Measurements from ENCODE around the gene NTN1. TPM values are rescaled to one million over a fixed set of nuclear protein-coding genes. Genes with fewer than 3 reads are reported as not detected.

The NTN1 gene
- total RNA-seq, 2 donors from 2014 or later, result 0.10 to 0.20 TPM

DNA sequence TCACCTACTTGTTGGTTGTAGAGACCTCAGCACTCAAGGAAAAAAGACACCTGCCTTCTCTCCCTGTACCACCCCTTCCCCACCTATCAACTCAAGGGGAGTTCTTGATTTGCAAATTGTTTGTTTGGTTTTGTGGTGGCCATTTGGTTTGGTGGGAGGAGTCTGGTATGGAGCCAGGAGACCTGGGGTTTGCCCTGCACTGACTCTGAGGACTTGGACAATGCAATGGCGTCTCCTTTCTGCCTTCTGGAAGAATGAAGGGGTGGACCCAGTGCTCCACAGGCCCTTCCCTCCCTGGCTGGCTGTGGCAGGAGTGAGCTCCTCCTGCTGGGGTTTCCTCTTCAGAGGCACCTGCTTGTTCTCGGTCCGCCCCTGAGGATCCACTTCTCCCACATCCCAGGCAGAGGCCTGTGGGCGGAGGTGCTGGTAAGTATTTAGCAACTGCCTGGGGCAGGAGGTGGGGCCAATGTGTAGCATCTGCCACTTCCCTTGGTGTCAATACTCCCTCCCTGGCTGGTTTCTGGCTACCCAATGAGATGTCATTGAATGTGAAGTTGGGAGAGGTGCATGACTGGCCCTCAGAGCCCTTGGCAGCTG lies 164.5 kb downstream of the NTN1 start:
- Mint-ChIP-seq H3K27ac (no peak overlapping the region), H3K4me1 (ENCODE audit: low read depth in 2 of 2) (no peaks in the 10 kb centered on the region), H3K4me3 (no peak overlapping the region), H3K9me3 (no peaks in the 10 kb centered on the region), H3K36me3 (no peaks in the 10 kb centered on the region), H3K27me3 (peaks cover 6 to 9% of the 10 kb centered on the region in 2 donors)
- DNase-seq (ENCODE audit: low spot score), result no peak
- ATAC-seq, result no peak

DNA sequence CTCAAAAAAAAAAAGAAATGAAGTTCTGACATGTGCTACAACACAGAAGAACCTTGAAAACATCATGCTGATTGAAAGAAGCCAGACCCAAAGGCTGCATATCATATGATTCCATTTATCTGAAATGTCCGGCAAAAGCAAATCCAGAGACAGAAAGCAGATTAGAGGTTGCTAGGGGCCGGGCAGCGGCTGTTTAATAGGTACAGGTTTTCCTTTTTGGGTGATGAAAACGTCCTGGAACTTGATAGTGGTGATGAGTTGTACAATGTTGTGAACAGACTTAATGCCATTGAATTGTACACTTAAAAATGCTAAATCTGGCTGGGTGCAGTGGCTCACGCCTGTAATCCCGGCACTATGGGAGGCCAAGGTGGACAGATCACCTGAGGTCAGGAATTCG lies 166.5 kb downstream of the NTN1 start:
- H3K4me3 Mint-ChIP-seq, result no peak overlapping the region
- no peak for ATAC-seq
- H3K9me3 Mint-ChIP-seq, result no peaks in the 10 kb centered on the region
- no peaks in the 10 kb centered on the region for H3K4me1 Mint-ChIP-seq (ENCODE audit: low read depth in 2 of 2)
- no peak overlapping the region for H3K27ac Mint-ChIP-seq
- H3K27me3 Mint-ChIP-seq, result peaks cover 6 to 9% of the 10 kb centered on the region in 2 donors
- DNase-seq (ENCODE audit: low spot score), result no peak
- H3K36me3 Mint-ChIP-seq, result no peaks in the 10 kb centered on the region

DNA sequence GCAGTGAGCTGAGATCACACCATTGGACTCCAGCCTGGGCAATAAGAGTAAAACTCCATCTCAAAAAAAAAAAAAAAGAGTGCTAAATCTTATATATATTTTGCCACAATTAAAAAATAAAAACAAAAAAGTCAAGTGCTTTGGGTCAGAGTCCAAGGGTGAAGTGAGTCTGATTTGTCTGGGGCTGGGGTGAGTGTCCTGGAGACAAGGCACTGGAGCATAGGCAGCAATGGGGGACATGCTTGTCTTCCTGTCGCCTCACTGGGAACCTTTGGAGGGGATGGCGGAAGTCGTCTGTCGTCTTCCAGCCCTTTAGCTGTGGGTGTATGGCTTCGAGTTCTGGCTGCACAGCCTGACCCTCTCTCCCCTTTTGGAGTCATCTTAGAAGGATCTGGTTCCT lies 167.1 kb downstream of the NTN1 start:
- Mint-ChIP-seq H3K27ac (no peak overlapping the region), H3K36me3 (no peaks in the 10 kb centered on the region), H3K4me3 (no peak overlapping the region), H3K9me3 (no peaks in the 10 kb centered on the region), H3K27me3 (peaks cover 6 to 9% of the 10 kb centered on the region in 2 donors), H3K4me1 (ENCODE audit: low read depth in 2 of 2) (no peaks in the 10 kb centered on the region)
- ATAC-seq (no peak), DNase-seq (ENCODE audit: low spot score) (no peak)

DNA sequence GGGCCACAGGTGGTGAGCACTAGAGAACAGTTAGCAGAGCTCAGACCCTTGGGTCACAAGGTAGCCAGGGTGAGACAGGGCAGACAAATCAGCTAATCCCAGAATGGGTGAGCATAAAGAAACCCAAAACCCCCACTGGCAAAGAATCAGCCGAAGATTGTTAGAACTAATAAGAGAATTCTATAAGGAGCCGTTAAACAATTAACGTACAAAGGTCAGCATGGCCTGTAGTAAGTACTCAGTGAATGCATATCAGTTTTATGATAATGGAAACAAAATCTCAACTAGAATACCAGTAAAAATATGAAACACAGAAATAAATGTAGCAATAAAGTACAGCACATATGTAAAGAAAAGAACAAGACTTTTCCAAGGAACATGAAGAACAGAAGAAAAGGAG lies 168.6 kb downstream of the NTN1 start:
- Mint-ChIP-seq H3K4me3 (no peak overlapping the region), H3K27me3 (peaks cover 6 to 9% of the 10 kb centered on the region in 2 donors), H3K36me3 (no peaks in the 10 kb centered on the region), H3K9me3 (no peaks in the 10 kb centered on the region), H3K4me1 (ENCODE audit: low read depth in 2 of 2) (no peaks in the 10 kb centered on the region), H3K27ac (no peak overlapping the region)
- DNase-seq (ENCODE audit: low spot score) (no peak), ATAC-seq (no peak)

DNA sequence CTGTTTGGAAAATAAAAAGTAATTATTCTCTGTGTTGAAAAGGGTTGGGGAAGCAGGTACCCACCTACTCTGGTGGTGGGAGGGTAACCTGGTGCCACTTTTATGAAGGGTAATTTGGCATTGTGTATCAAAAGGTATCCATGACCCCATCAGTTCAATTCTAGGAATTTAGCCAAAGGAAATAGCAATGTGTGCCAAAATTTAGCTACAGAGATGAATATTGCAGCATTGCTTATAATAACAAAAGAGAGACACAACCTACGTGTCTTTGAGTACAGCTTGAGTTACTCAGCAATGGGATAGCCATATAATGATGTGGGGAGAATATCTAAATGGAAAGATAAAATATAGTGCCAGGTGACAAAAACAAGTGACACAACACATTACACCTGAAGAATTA lies 170.7 kb downstream of the NTN1 start:
- ATAC-seq (no peak), DNase-seq (ENCODE audit: low spot score) (no peak)
- Mint-ChIP-seq H3K27ac (no peak overlapping the region), H3K36me3 (no peaks in the 10 kb centered on the region), H3K9me3 (no peaks in the 10 kb centered on the region), H3K4me3 (no peak overlapping the region), H3K27me3 (peaks cover 5% of the 10 kb centered on the region in 2 donors), H3K4me1 (ENCODE audit: low read depth in 2 of 2) (no peaks in the 10 kb centered on the region)

DNA sequence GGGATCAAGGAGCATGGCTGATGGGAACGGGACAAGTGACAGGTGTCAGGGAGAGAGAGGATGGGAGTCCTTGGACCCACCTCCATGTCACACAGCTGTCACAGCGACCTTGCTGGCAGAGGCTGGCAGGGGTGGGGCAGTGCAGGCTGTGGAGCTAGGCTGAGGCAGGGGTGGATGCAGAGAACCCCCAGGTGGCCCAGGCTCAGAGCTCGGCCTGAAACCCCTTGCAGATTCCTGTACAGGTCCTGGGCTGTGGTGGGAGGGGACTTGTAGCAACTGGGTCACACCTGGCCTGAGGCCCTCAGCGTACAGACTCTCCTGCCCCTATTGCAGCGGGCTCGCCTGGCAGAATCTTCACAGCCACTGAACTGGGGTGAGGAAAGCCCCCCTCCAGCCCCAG lies 174.1 kb downstream of the NTN1 start:
- Mint-ChIP-seq H3K27ac (no peak overlapping the region), H3K27me3 (peaks cover 5 to 8% of the 10 kb centered on the region in 2 donors), H3K4me1 (ENCODE audit: low read depth in 2 of 2) (no peaks in the 10 kb centered on the region), H3K36me3 (no peaks in the 10 kb centered on the region), H3K9me3 (no peaks in the 10 kb centered on the region), H3K4me3 (no peak overlapping the region)
- no peak for ATAC-seq
- no peak for DNase-seq (ENCODE audit: low spot score)

DNA sequence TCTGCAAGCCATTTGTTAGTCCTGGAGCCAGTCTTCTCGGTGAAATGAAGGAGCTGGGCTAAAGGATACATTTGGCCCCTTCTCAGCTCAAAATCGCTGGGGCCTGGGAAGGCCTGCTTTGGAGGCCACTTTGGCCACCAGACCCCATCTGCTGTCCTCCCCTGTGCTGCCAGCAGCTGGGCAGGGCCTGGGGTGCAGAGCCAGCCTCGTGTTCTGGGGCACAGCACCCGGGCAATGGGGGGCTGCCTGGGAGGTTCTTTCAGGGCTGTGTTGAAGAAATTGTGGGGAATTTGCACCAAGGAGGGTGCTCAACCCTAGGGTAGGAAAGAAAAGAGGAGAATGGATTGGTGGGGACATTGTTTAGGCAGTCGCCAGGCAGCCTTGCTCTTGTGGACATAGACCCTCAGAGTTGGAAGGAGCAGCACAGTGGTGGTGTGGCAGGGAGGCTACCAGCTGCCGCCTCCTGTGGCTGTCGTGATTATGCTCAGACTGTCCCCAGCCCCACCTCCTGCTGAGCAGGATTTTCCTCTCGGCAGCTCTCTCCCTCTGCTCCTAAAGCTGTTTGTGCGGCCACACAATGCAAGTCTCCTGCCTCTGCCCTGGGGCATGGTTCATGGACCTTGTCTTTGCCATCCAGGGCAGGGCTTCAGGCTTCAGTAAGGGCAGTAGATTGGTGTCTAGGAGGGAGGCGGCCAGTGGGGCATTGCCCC lies 174.8 kb downstream of the NTN1 start:
- peak in 1 of 2 donors; percentile 37 for ATAC-seq
- no peak overlapping the region for H3K27ac Mint-ChIP-seq
- H3K9me3 Mint-ChIP-seq, result no peaks in the 10 kb centered on the region
- H3K36me3 Mint-ChIP-seq, result no peaks in the 10 kb centered on the region
- H3K4me1 Mint-ChIP-seq (ENCODE audit: low read depth in 2 of 2), result no peaks in the 10 kb centered on the region
- DNase-seq (ENCODE audit: low spot score), result no peak
- no peak overlapping the region for H3K4me3 Mint-ChIP-seq
- peaks cover 5 to 8% of the 10 kb centered on the region in 2 donors for H3K27me3 Mint-ChIP-seq

DNA sequence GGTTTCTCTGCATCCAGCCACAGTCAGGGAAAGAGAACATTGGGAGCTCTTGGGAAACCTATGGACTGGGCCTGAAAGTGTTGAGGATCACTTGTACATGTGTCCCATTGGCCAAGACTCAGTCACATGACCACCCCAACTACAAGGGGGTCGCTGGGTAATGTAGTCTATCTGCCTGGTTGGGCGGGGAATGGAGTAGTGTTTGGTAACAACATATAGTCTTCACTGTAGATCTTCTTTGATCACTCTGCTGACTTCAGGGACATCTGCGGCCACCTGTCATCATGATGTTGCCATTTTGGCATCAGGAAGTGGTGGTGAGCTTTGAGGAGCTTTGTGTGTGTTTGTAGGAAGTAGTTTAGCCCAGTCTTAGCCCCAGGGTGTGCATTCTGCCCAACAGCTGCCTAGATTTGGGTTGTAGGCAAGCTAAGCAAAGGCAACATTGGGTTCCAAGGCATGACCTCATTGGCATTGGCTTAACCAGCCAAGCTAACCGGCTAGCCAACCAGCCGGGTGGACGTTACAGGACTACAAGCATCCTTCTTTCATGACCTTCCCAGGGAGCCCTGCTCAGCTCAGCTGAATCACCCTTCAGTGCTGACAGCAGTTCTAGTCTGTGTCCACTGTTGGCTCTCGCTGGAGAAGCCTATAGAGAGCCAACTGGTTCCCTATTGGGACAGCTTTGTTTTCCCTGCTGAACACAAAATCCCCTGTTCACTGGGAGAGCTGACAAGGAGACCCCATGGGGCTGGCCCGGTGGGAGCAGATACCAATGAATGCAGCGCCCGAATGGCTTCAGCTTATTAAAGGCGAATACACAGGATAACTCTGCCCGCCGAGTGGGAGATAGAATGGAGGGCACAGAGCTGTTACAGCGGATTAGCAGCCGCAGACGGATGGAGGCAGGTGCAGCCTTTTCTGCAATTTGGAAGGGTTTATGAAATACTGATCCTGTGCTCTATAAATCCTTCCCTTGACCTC lies 178.6 kb downstream of the NTN1 start:
- Mint-ChIP-seq H3K36me3 (no peaks in the 10 kb centered on the region), H3K4me3 (no peak overlapping the region), H3K27me3 (peaks cover 16 to 21% of the 10 kb centered on the region in 2 donors), H3K4me1 (ENCODE audit: low read depth in 2 of 2) (peaks cover 0 to 4% of the 10 kb centered on the region in 2 donors), H3K9me3 (no peaks in the 10 kb centered on the region), H3K27ac (no peak overlapping the region)
- ATAC-seq (no peak), DNase-seq (ENCODE audit: low spot score) (no peak)

DNA sequence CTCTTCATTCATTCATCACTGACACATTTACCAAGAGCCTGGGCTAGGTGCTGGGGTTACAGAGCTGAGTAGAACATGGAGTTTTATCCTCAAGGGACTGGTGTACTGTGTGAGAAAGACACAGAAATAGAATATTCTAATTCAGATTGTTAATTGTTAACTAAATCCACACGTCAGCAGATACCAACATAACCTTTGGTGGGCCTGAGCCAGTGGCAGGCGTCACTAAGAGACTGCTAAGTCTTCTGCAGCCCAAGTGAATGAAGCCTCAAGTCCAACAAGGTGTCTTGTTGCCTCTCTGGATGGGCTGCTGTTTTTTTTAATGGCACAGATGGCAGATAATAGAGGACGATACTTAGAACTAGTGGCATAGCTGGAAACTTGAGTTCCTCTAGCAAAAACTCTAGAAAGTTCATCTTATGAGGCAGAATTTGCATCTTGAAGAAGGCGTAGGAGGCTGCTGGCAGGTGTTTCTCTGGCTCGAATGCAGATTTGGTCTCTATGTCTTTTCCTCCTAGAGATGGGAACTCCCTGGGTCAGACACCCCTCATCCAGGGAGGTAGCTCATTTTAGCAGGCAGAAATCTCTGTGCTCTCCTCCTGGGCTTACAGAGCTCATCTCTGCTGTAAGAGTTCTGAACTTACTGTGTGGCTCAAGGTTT lies 179.5 kb downstream of the NTN1 start:
- DNase-seq (ENCODE audit: low spot score) (no peak), ATAC-seq (no peak)
- peaks cover 19 to 27% of the 10 kb centered on the region in 2 donors for H3K27me3 Mint-ChIP-seq

DNA sequence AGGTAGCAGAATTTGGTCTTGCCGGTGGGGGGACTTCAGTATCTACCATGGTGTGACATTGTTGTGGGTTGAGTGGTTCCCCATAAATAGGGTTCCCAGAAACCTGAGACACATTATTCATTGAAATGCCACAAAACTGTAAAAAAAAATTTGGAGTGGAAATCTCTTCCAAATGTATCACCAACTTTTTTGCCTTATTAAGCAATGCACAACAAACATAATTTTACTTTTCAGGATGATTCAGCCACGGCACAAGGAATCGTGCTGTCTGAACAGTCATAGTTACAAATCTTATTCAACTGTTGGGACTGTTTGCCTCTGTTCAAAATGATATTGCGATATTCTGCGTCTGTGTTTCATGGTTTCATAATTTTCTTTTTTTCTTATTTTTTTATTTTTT lies 181.2 kb downstream of the NTN1 start:
- Mint-ChIP-seq H3K9me3 (no peaks in the 10 kb centered on the region), H3K4me1 (ENCODE audit: low read depth in 2 of 2) (peaks cover 3 to 4% of the 10 kb centered on the region in 2 donors), H3K36me3 (no peaks in the 10 kb centered on the region), H3K4me3 (no peak overlapping the region), H3K27ac (no peak overlapping the region), H3K27me3 (peaks cover 16 to 27% of the 10 kb centered on the region in 2 donors)
- ATAC-seq, result no peak
- no peak for DNase-seq (ENCODE audit: low spot score)

More for the DNA sequence above, 179.5 kb downstream of the NTN1 start:
- H3K9me3 Mint-ChIP-seq, result no peaks in the 10 kb centered on the region
- H3K4me3 Mint-ChIP-seq, result no peak overlapping the region
- peaks cover 3 to 4% of the 10 kb centered on the region in 2 donors for H3K4me1 Mint-ChIP-seq (ENCODE audit: low read depth in 2 of 2)
- H3K36me3 Mint-ChIP-seq, result no peaks in the 10 kb centered on the region
- H3K27ac Mint-ChIP-seq, result no peak overlapping the region

DNA sequence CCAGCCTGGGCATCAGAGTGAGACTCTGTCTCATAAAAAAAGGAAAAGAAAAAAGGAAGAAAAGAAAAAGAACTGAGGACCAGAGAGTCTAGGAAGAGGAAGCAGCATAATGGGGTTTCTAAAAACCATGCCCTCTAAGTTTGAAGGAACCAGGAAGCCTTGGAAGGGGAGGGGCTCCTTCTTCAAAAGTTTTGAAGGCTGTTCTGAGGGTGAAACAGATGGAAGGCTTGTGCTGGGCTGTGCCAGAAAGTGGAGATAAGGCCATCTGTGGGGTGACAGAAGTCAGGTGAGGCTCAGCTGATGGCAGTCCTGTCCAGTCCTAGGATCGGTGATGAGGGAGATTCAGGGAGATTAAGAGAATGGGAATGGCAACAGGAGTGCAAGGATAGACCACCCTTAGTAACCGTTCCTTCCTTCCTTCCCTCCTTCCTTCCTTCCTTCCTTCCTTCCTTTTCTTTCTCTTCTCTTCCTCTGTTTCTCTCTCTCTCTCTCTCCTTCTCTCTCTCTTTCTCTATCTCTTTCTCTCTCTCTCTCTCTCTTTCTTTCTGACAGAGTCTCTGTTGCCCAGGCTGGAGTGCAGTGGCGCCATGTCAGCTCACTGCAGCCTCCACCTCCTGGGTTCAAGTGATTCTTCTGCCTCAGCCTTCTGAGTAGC lies 182.6 kb downstream of the NTN1 start:
- Mint-ChIP-seq H3K9me3 (no peaks in the 10 kb centered on the region), H3K4me1 (ENCODE audit: low read depth in 2 of 2) (peaks cover 3 to 4% of the 10 kb centered on the region in 2 donors), H3K27me3 (peaks cover 14 to 23% of the 10 kb centered on the region in 2 donors), H3K36me3 (no peaks in the 10 kb centered on the region), H3K27ac (no peak overlapping the region), H3K4me3 (no peak overlapping the region)
- ATAC-seq (no peak), DNase-seq (ENCODE audit: low spot score) (no peak)

DNA sequence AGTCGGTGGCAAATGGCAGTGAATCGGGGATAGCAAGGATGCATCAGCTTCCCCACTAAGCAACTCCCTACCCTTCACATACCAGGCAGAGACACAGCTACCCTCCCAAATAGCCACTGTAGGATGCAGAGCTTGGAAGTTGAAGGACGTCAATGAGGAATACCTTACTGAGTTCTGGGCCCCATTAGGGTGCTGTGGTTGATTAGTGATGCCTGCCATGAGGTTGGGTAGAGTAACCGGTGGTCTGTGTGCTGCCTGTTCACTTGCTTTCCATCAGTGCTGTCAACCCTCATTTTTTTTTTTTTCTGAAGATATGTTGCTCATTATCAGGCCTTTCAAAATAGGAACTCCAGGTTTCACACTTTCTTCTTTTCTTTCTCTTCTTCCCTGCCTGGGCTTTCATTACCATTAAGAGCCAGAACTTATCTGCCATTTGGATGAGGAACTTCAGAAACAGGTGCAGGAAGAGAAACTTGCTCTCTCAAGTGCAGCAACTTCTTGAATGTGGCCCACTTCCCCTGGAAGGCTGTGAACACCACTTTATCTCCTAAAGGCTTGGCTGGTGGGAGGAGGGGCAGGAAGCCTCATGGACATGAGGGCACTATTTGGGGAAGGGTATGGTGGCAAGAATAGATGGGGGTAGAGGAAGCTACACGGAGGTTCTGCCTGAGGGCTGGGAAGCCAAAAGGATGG lies 183.5 kb downstream of the NTN1 start:
- Mint-ChIP-seq H3K4me1 (ENCODE audit: low read depth in 2 of 2) (peaks cover 3 to 4% of the 10 kb centered on the region in 2 donors), H3K9me3 (no peaks in the 10 kb centered on the region), H3K27me3 (peaks cover 11 to 28% of the 10 kb centered on the region in 2 donors), H3K4me3 (no peak overlapping the region), H3K36me3 (no peaks in the 10 kb centered on the region), H3K27ac (no peak overlapping the region)
- ATAC-seq (no peak), DNase-seq (ENCODE audit: low spot score) (no peak)

Data from natural killer cell treated with Interleukin-12 subunit alpha and Interleukin-12 subunit beta and Interleukin-15 and Interleukin-18, amount 100 ng/mL, for 72 hours (primary cell).